ELF-1 (cell line): ENCODE results near the gene KIRREL1.

Source experiments
- DNase-seq: peaks from one replicate; pipeline ENCODE4 v3.0.0-alpha.2; 2016; ENCODE audit warnings: low read depth, low spot score

KIRREL1 gene

DNA sequence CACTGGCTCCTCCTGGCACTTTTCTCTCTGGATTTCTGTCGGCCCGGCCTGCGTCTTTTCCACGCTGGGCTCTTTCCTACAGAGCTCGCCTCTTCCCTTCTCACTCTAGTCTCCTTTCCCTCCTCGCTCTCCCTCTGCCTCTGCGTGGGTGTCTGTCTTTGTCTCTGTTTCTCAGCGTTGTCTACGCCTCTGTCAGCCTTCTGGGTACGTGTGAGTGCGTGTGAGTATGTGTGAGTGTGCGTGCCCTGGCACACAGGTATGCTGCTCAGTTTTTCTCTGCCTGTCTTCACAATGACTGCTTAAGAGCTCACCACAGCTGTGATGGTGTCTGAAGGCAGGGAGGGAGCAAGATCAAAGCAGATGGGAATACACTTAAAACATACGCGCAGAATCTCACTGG lies 77.7 kb downstream of the KIRREL1 start:
- DNase-seq = no peak

- no peak for DNase-seq
Observed at GRCh38 chr1:158075078-158075477, 81.6 kb downstream of the KIRREL1 start.

GRCh38 chr1:158076441-158076840 lies 83.0 kb downstream of the KIRREL1 start:
- DNase-seq = no peak

DNA sequence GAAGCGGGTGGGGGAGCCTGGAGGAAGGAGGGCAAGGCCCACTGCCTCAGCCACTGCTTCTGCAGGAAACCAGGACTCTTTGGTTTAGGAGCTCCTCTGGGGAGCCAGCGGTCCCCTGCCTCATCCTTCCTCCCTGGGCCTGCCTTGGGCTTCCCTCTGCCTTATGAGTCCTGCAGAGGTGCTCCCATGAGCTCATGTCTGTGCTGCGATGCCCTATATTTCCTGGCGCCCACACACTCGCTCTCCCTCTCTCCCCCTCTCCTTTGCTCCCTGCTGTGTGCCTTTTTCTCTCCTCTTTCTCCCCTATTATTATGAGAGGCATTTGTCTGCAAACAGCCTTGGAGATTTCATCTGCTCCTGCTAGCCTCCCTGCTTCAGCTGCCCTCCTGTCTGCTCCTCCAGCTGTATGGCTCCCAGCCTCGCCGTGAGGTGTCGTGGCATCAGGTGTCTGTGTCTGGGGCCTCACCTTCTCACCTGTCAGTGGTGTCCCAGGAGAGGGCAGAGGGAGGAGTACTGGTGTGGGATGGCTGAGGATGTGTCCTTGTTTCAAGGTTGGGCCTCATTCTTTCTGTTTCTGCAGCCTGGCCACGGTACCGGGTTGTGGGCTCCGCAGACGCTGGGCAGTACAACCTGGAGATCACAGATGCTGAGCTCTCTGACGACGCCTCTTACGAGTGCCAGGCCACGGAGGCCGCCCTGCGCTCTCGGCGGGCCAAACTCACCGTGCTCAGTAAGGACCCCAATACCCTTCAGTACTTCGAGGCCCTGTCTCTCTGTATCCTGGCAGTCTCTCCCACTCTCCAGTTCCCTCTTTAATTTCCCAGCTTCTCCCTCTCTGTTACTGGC lies 84.2 kb downstream of the KIRREL1 start:
- DNase-seq = no peak

DNA sequence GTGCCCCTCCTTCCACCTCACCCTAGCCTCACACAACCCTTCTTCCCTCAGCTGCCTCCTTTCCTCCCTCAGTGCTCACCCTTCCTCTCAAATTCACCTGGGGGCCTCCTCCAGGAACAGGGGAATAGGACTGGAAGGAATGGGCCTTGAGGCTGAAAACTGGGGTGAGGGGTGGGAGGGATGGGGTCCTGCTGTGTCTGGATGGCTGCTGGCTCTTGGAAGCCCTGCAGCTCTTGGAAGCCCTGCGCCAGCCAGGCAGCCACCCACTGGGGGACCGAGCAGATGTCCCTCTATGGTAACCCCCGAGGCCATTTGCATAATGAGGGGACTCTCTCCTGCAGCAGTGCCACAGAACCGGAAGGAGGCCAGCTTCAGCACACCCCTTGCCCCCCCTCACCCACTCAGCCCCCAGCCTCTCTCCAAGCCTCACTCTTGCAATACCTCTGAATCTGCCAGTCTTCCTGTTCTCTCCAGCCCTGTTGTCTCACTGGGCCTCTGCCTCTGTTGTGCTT lies 85.2 kb downstream of the KIRREL1 start:
- peak; percentile 29 for DNase-seq

- DNase-seq = no peak
Observed at GRCh38 chr1:158080066-158080465, 86.6 kb downstream of the KIRREL1 start.

- no peak for DNase-seq
Observed at GRCh38 chr1:158084336-158084735, 90.9 kb downstream of the KIRREL1 start.

- no peak for DNase-seq
Observed at GRCh38 chr1:158084747-158085146, 91.3 kb downstream of the KIRREL1 start.

- DNase-seq = peak; percentile 91
Observed at GRCh38 chr1:158087320-158087927, 94.0 kb downstream of the KIRREL1 start.

- no peak for DNase-seq
Observed at GRCh38 chr1:158089476-158089875, 96.0 kb downstream of the KIRREL1 start.

DNA sequence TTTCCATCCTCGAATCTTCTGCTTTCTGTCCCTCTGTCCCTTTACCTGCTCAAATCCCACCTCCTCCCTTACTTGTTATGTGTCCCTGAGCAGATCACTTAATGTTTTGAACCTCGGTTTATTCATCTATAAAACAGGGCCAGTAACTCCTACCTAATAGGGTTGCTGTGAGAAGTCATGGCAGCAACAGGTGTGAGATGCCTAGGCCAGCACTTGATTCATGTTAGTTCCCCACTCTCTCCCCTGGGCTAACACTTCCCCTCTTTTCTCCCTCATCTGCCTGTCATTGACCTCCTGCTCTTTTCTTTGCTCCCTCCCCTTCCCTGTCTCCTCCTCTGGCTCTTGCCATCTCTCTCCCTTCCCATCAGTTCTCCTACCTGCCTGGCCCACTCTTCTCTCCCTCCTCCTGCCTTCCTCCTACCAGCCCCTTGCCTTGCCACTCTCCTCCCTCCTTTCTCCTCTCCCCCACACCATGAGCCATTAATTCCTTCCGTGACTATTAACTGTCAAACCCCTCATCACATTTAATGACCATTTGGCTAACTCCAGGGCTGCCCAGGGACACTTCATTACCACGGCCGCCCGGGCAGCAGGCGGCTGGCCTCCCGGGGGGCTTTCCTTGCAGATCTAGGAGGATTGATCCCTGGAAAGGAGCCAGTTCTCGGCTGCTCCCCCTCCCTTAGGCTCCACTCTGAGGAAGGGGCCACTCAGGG lies 96.6 kb downstream of the KIRREL1 start:
- DNase-seq = no peak

DNA sequence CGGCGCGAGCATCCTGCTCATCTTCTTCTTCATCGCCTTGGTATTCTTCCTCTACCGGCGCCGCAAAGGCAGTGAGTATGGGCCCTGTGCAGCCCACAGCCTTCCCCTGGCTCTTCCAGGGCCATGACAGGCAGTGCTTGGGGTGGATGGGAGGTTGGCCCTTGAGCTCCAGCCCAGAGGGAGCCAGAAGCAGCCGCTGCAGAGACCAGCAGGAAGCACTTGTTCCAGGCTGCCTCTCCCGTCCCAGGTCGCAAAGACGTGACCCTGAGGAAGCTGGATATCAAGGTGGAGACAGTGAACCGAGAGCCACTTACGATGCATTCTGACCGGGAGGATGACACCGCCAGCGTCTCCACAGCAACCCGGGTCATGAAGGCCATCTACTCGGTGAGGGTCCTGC lies 99.9 kb downstream of the KIRREL1 start:
- DNase-seq = no peak

- no peak for DNase-seq
Observed at GRCh38 chr1:158094571-158094970, 101.1 kb downstream of the KIRREL1 start.

DNA sequence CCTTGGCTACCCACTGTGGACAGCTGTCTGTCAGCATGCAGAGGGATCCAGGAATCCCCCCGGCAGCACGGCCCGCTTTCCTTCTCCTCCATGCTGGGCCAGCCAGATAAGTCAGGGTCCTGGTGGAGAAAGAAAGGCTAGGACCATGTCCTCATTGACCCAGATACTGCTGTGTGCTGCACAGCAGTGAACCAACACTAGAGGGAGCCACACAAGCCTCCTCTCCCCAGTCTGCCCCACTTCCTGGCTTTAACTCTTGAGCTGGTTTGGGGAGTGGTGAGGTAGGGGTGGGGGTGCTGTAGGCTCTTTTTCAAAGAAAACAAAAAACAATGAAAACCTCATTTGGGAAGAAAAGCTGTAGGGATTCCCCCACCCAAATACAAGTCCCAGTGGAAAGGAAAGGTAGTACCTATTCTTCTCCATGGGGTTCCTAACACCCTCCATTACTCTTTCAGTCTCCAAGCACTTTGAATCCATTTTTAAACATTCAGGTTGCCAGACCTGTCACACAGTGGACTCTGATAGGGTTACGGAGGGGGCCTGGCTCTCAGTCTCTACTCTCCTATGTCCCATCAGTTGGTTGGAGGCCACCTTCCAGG lies 102.4 kb downstream of the KIRREL1 start:
- peak; percentile 74 for DNase-seq

- DNase-seq = peak; percentile 53
Observed at GRCh38 chr1:158098256-158098655, 104.8 kb downstream of the KIRREL1 start.

DNA sequence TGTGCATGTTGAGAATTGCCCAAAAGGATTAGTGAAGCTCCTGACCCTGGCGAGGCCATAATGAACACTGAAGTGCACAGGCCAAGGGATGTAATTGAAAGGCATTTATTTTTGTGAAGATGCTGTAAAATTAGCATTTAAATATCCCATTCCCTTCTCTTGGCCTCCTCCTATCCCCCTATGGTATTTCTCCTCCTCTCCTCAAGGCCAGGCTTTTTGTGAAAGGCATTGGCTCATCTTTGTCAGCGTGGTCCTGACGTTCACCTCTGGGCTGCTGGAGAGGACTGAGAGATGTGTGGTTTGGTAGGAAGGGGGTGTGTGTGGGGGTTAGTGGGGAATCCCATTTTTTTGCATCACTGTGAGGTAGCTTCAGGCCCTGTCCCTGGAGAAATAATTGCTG lies 105.7 kb downstream of the KIRREL1 start:
- DNase-seq = no peak

GRCh38 chr1:158100498-158100897 lies 107.1 kb downstream of the KIRREL1 start:
- no peak for DNase-seq

GRCh38 chr1:158101455-158101854 lies 108.0 kb downstream of the KIRREL1 start:
- DNase-seq = no peak

DNA sequence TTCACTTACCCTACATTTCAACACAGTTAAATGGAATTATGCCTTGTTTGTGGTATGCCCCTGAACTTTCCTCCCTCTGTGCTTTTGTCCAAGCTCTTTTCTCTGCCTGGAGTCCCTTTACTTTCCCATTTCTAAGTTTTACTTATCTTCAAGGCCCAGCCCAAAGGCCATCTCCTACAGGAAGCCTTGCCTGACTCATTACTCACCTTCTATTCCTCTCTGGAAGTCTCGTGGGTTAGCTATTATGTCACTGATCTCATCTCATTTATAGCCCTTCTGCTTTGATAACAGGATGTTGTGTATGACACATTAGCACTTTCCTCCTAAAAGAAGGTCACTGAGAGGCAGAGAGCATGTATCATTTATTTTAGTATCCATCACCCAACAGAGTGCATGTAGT lies 108.5 kb downstream of the KIRREL1 start:
- no peak for DNase-seq

- no peak for DNase-seq
Observed at GRCh38 chr1:158102881-158103674, 109.6 kb downstream of the KIRREL1 start.

DNA sequence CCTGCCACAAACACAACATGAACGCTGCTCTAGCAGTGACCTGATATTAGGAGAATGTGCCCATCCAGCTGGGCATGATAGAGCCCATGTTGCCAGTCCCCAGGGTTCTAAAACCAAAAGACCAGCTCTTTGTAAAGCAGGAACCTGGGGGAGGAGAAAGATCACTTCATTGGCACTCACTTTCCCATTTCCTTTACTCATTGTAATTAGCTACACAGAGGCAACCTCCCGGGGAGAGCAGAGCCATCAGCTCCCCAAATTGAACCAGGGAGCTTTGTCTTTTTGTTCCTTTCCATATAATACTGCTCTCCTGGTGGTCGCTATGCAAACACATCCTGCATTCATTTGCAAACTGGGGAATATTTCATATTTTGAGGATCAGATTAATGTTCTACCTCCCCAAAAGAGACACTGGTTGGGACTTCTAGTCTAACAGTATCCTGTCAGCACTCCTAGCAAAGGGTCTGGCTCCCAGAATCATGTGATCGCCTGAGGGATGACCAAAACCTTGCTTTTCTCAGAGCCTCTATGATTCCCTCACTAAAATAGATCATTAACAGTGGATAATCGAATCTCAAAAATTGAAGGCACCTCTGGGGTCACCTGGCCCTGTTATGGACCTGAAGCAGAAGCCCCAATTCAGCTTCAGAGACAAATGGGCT lies 110.5 kb downstream of the KIRREL1 start:
- peak; percentile 54 for DNase-seq
